ENCODE measurements around the gene CHI3L1.

The CHI3L1 gene

DNA sequence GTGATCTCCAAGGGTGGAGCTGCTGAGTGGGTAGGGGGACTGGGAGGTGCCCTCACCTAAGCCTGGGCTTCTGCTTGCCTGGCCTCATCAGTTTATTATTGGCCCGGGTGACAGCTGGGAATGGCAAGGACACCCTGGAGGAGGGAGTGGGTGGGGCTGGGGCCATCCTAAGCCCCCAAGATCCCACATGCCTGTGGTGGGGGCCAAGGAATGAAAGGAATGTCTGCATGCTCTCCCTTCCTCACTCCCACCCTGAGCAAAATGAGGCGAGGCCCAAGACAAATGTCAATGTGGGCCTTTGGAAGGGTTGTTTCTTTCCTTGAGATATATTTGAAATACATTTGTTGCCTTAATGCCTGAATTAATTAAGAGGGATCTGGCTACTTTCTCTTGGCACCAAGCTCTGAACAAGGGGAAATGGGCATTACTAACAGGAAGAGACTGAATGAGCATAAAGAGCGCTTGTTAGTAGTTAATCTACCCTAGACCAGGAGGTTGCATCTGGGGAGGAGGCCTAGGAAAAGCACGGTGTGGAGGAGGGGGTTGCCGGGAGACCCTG lies 19.7 kb upstream of the CHI3L1 start:
- no peak for DNase-seq (ENCODE audit: low read depth)

GRCh38 chr1:203204756-203205155 lies 18.3 kb upstream of the CHI3L1 start:
- DNase-seq (ENCODE audit: low read depth): no peak

DNA sequence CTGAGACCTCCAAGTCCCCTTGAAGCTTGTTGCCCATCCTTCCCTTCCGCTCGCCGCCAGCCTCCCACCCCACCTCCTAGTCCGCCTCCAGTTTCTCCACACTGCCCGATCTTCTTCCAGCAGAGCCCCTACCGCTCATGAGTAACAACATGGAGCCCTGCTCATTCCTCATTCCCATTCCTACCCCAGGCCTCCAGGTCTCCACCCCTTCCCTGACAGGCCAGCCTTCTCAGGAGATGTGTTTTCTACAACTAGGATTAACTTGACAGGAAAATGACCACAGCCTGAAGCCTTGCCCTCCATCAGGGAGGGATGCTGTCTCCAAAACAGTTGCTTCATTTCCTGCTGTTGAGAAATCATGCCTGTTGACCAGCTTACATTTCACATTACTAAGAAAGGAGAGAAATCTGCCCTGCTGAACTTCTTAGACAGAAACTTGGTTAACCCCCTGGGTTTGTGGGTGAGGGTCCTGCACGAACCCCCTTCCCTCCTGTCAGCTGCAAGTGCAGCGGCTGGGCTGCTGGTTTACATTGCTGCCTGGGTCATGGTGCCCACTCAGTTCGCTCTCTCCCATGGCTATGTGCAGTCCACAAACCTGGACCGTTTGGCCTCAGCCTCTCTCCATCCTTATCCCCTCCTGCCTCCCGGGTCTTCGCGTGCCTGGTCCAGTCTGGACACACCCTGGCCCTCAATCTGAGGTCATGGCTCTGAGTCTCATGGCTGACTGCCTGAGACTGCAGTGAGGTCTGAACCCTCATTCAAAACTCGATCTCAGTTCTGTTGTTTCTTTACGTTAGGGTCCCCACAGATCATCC lies 16.1 kb upstream of the CHI3L1 start:
- DNase-seq (ENCODE audit: low read depth): peak; percentile 38

DNA sequence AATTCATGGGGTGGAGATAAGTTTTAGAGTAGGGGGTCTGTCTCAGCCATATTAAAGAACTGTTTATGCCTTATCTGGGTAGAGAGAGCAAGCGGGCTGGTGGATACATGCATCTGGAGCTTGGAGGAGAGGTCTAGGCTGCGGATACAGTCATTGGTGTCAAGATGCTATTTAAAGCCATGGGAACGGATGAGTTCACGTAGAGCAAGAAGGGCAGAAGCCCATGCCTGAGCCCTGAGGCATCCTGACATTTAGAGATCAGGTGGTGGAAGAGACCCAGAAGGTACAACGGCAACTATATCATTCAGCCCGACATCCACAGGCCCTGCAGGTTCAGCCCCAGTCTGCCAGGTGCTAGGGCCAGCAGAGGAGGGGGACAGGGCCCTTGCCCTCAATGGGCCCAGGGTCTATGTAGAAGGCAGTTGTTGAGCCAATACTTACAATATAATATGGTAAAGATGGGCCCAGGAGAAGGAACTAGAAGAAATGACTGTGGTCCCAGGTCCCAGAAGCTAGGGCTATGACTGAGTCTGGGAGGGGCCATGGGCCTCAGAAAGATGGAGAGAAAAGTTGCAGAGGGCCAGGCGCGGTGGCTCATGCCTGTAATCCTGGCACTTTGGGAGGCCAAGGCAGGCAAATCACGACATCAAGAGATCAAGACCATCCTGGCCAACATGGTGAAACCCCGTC lies 15.2 kb upstream of the CHI3L1 start:
- DNase-seq (ENCODE audit: low read depth): no peak

- no peak for DNase-seq (ENCODE audit: low read depth)
Observed at GRCh38 chr1:203200916-203201315, 14.4 kb upstream of the CHI3L1 start.

- DNase-seq (ENCODE audit: low read depth): no peak
Observed at GRCh38 chr1:203199816-203200571, 13.5 kb upstream of the CHI3L1 start.

DNA sequence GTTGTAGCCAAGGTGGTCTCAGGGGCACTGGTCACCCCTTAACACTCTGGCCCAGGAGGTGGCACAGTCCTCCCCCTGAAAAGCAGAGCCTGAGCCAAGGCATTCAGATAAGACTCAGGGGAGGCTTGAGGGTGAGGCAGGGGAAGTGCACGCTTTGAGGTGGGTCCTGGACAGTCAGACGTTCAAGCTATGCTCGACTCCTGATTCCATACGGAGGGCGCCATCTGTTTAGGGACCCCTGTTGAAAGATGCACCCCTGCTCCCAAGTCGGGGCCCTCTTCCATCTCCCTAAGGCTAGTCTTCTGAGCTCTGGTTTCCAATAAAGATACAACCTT lies 12.9 kb upstream of the CHI3L1 start:
- DNase-seq (ENCODE audit: low read depth): no peak

- DNase-seq (ENCODE audit: low read depth): no peak
Observed at GRCh38 chr1:203199002-203199401, 12.5 kb upstream of the CHI3L1 start.

DNA sequence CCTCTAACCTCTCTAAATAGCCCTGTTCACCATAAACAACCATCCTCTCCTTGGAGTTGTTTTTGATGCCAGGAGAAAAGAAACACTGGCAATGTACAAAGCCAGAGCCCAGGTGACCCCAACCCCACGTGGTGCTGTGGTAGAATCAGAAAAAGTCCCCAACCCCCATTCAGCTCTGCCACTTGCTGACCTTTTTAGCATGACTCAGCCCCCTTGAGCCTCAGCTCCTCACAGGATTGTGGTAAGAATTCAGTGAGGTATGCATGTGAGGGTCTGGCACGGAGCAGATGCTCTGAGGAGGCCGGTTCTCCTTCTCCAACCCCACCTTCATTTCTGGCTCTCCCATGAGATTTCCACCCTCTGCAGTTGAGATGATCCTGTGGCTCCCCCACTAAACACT lies 11.1 kb upstream of the CHI3L1 start:
- peak; percentile 67 for DNase-seq (ENCODE audit: low read depth)

GRCh38 chr1:203196371-203196770 lies 9.9 kb upstream of the CHI3L1 start:
- no peak for DNase-seq (ENCODE audit: low read depth)

- no peak for DNase-seq (ENCODE audit: low read depth)
Observed at GRCh38 chr1:203190949-203191348, 4.4 kb upstream of the CHI3L1 start.

DNA sequence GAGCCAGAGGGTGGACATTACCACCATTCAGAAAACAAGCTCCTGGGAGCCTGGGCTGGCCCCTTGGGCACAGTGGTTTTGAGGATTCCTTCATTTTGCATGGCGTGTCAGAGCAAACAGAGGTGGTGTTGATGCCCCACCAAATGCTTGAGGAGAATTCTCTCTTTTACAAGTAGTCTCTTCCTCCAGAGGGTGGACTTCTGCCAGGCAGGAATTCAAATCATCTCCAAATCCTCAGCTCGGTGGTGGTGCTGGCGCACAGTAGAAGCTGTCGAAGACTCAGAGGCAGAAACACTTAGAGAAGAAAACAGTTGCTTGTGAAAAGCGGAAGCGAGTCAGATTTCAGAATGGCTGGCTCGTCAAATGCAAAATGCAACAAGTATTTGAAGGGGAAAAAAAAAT lies 3.4 kb upstream of the CHI3L1 start:
- no peak for DNase-seq (ENCODE audit: low read depth)

GRCh38 chr1:203188686-203189232 lies 2.3 kb upstream of the CHI3L1 start:
- no peak for DNase-seq (ENCODE audit: low read depth)

DNA sequence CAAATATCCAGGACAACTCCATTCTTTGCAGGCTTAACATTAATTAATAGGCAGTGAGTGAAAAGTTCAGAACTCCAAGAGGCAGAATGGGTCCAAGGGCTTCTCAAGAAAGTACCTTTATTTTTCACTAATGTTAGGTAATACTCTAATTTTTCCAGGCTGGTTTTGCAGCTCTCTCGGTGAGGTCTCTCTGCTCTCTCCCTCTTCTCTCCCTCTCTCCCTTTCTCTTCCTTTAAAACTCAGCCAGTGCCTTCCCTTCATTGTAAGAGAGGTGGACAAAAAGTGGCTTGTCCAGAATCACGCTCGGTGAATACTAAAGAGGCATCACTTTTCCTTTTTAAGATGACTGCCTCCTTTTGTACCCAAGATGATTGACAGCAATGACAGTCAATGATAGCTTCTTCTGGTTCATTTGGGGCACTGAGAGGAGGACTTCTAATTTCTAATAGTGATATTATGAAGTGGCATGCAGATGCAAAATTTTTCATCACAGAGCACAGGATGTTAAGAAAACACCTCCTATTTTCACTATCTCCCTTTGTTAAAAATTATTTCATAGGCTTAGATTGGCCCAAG lies 1.3 kb upstream of the CHI3L1 start:
- no peak for DNase-seq (ENCODE audit: low read depth)

- no peak for DNase-seq (ENCODE audit: low read depth)
Observed at GRCh38 chr1:203187304-203187685, 791 bp upstream of the CHI3L1 start.

DNA sequence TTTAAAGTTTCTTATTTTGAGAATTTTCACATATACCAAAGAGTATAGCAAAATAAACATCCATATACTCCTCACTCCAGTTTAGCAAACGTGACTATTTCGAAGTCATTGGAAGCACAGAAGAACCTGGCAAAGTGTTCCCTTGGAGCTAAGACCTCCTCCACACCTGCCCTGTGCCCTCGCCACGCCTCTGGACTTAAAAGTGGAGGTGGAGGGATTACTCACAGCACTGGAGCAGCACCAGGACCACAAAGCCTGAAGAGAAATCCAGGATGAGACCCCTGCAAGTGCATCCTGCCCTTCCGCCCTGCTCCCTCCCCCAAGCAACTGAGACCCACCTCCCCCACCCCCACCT lies 436 bp downstream of the CHI3L1 start:
- no peak for DNase-seq (ENCODE audit: low read depth)

DNA sequence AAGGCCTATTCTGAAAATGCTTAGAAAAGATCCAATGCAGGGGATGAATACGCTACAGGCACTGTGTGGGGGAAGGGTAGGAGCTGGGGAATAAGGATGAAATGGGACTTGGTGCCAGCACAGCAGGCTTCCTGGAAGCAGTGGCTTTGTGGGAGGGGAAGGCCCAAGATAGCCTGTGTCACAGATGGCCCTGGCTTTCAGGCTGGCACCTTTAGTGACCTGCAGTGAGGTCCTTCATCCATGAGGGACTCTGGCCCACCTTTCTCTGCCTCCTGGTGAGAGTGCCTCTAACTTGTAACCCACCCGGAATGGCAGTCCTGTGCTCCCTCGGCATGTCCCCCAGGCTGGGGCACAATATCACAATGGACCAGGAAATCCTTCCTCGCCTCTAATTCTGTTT lies 919 bp downstream of the CHI3L1 start:
- DNase-seq (ENCODE audit: low read depth): no peak

DNA sequence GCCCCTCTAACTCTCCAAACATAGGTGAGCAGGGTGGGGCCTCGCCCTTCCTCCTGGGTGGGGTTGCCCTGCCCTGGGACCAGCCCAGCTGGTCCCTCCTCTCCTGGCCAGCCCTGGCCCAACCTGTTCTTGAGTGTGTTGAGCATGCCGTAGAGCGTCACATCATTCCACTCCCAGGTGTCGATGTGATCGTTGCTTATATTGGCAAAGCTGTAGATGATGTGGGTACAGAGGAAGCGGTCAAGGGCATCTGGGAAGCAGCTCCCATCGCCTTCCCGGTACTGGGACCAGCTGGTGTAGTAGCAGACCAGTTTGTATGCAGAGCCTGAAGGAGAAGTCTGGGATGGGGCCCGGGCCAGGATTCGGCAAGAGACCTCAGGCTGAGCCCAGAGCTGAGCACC lies 1.4 kb downstream of the CHI3L1 start:
- no peak for DNase-seq (ENCODE audit: low read depth)

GRCh38 chr1:203184467-203184866 lies 2.0 kb downstream of the CHI3L1 start:
- no peak for DNase-seq (ENCODE audit: low read depth)

GRCh38 chr1:203183828-203184227 lies 2.7 kb downstream of the CHI3L1 start:
- no peak for DNase-seq (ENCODE audit: low read depth)

DNA sequence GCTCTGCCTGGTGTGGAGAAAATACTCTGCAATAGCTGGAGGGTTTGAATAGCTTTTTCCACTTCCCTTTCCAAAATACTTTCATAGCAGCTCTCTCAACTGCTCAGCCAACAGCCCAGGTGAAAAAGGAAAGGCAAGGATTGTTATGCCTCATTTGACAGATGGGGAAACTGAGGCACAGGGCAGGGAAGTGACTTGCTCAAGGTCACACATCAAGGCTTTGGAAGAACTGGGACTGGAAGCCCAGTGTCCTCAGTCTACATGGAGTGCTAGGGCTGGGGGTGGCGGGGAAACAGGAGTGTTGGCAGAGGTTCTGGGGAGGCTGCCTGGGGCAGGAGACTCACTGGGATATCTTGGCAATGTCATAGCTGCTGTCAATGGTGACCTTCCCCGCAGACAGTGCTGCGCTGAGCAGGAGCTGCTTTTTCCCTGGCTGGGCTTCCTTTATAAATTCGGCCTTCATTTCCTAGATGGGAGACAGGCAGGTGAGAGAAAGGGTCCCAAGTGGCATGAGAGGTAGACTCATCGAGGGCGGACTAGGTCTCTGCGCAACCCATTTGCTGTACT lies 4.0 kb downstream of the CHI3L1 start:
- DNase-seq (ENCODE audit: low read depth): no peak
